Smooth muscle cell (in vitro differentiated cells): ENCODE results near the gene DCST1. TPM values are rescaled to one million over a fixed set of nuclear protein-coding genes. Genes with fewer than 3 reads are reported as not detected.

ENCODE experiments used
- DNase-seq: peaks from one replicate; lab custom pipeline; 2025; ENCODE audit not compliant: unreplicated experiment; lab: John Stamatoyannopoulos, UW
- H2AFZ ChIP-seq: fragments of 200-600 bp; sonication (generic); 2 replicates; pipeline ENCODE4 v1.6.0; 2016; ENCODE audit warnings: antibody characterized with exemption, low read depth, mild to moderate bottlenecking
- H3F3A ChIP-seq: fragments of 200-600 bp; sonication (generic); 2 replicates; pipeline ENCODE4 v1.6.0; 2017; ENCODE audit warnings: antibody characterized with exemption, low read depth
- H3K27ac ChIP-seq: fragments of 200-600 bp; sonication (generic); 2 replicates; pipeline ENCODE4 v1.5.1; 2016; ENCODE audit warnings: low read depth, mild to moderate bottlenecking
- H3K27me3 ChIP-seq: fragments of 200-600 bp; sonication (generic); 2 replicates; pipeline ENCODE4 v1.6.1; 2016; ENCODE audit warnings: low read depth, mild to moderate bottlenecking
- H3K36me3 ChIP-seq: fragments of 200-600 bp; sonication (generic); 2 replicates; pipeline ENCODE4 v1.5.1; 2016; ENCODE audit warnings: low read depth
- H3K4me1 ChIP-seq: fragments of 200-600 bp; sonication (generic); 2 replicates; pipeline ENCODE4 v1.5.1; 2016; ENCODE audit warnings: low read depth
- H3K4me2 ChIP-seq: fragments of 200-600 bp; sonication (generic); 2 replicates; pipeline ENCODE4 v1.6.0; 2016; ENCODE audit warnings: mild to moderate bottlenecking
- H3K4me3 ChIP-seq: fragments of 200-600 bp; sonication (generic); 2 replicates; pipeline ENCODE4 v1.5.1; 2016; ENCODE audit warnings: mild to moderate bottlenecking
- H3K79me2 ChIP-seq: fragments of 200-600 bp; sonication (generic); 2 replicates; pipeline ENCODE4 v1.6.0; 2016; ENCODE audit warnings: low read depth, mild to moderate bottlenecking
- H3K9ac ChIP-seq: fragments of 200-600 bp; sonication (generic); 2 replicates; pipeline ENCODE4 v1.6.0; 2016; ENCODE audit warnings: low read depth
- H3K9me3 ChIP-seq: fragments of 200-600 bp; sonication (generic); replicated peaks from 2 replicates; pipeline ENCODE4 v1.5.1; 2016; ENCODE audit warnings: low read depth
- H4K20me1 ChIP-seq: fragments of 200-600 bp; sonication (generic); 2 replicates; pipeline ENCODE4 v1.6.0; 2016; ENCODE audit warnings: low read depth
- CTCF ChIP-seq: fragments of 200-600 bp; sonication (generic); IDR thresholded peaks from 2 replicates; pipeline ENCODE4 v1.5.1; 2017; ENCODE audit warnings: borderline replicate concordance, mild to moderate bottlenecking, antibody characterized with exemption; ENCODE audit not compliant: insufficient read depth, poor library complexity, severe bottlenecking
- WGBS: methylation state at CpG from one replicate; pipeline ENCODE4 v1.1.7; 2016; ENCODE audit warnings: low lambda C conversion rate; 5-methylcytosine and 5-hydroxymethylcytosine counted together
- polyA plus RNA-seq: library from polyadenylated mRNA; unstranded; fragments of >200 nt; fragmentation: Nextera tagmentation; extraction: Ambion mirVana; gene quantifications from 2 replicates; pipeline ENCODE4 v1.2.1, GENCODE V29; 2016
- total RNA-seq: library from RNA; depleted of rRNA; stranded (reverse); fragments of >200 nt; gene quantifications from 2 replicates; pipeline ENCODE4 v1.2.3, GENCODE V29; 2014

The DCST1 gene
- total and polyA plus RNA-seq, 2 experiments from 2014 or later = not detected

GRCh38 chr1:155003766-155004351, 29.8 kb upstream of the DCST1 start:
- no peak for DNase-seq

GRCh38 chr1:155004352-155005075, 29.1 kb upstream of the DCST1 start:
- Histone ChIP-seq H3K79me2 (peaks cover 46% of the 10 kb centered on the region), H3K9ac (peak overlapping the region; percentile 74), H3F3A (peaks cover 10% of the 10 kb centered on the region), H3K27ac (peak overlapping the region; percentile 44), H3K36me3 (no peaks in the 10 kb centered on the region), H3K27me3 (no peaks in the 10 kb centered on the region), H3K9me3 (no peaks in the 10 kb centered on the region), H3K4me2 (peak overlapping the region; percentile 84), H4K20me1 (peaks cover 36% of the 10 kb centered on the region), H3K4me1 (peaks cover 28% of the 10 kb centered on the region), H3K4me3 (peak overlapping the region; percentile 73), H2AFZ (peak overlapping the region; percentile 50)
- DNase-seq = no peak
- TF ChIP-seq CTCF = no peak
- WGBS = 47% methylated on average over 5 of the region's 5 CpGs

More at GRCh38 chr1:155003766-155004351, 29.8 kb upstream of the DCST1 start:
- WGBS = 0% methylated on average over 19 of the region's 34 CpGs
- peak overlapping the region; percentile 74 for H3K9ac ChIP-seq
- H3K27ac ChIP-seq = peak overlapping the region; percentile 45
- no peaks in the 10 kb centered on the region for H3K27me3 ChIP-seq
- H3K79me2 ChIP-seq = peaks cover 41% of the 10 kb centered on the region
- no peaks in the 10 kb centered on the region for H3K9me3 ChIP-seq
- peak overlapping the region; percentile 73 for H3K4me3 ChIP-seq
- peak overlapping the region; percentile 50 for H2AFZ ChIP-seq
- no peaks in the 10 kb centered on the region for H3K36me3 ChIP-seq
- TF ChIP-seq CTCF = no peak
- peaks cover 10% of the 10 kb centered on the region for H3F3A ChIP-seq
- H3K4me2 ChIP-seq = peak overlapping the region; percentile 84
- peaks cover 30% of the 10 kb centered on the region for H4K20me1 ChIP-seq
- peaks cover 23% of the 10 kb centered on the region for H3K4me1 ChIP-seq

- no peak for DNase-seq
- no peak overlapping the region for H3K4me2 ChIP-seq
- H3K79me2 ChIP-seq = peaks cover 49% of the 10 kb centered on the region
- H3K9me3 ChIP-seq = no peaks in the 10 kb centered on the region
- H3F3A ChIP-seq = peaks cover 6% of the 10 kb centered on the region
- no peak overlapping the region for H2AFZ ChIP-seq
- H3K4me1 ChIP-seq = peaks cover 20% of the 10 kb centered on the region
- WGBS = 94% methylated on average over 12 of the region's 17 CpGs
- no peak for TF ChIP-seq CTCF
- H3K9ac ChIP-seq = no peak overlapping the region
- peaks cover 44% of the 10 kb centered on the region for H4K20me1 ChIP-seq
- H3K27me3 ChIP-seq = no peaks in the 10 kb centered on the region
- H3K27ac ChIP-seq = no peak overlapping the region
- H3K36me3 ChIP-seq = no peaks in the 10 kb centered on the region
- H3K4me3 ChIP-seq = no peak overlapping the region
Measured at GRCh38 chr1:155005076-155006011, 28.3 kb upstream of the DCST1 start.
